Mesenchymal stem cell (in vitro differentiated cells and primary cell): Measurements from ENCODE around the gene P4HA2.

Source experiments
- DNase-seq: peaks from one replicate; pipeline ENCODE4 v3.0.0-alpha.2; 2013
- H2AFZ ChIP-seq: one replicate; pipeline ENCODE4 v1.6.1; 2013; ENCODE audit warnings: low read depth, mild to moderate bottlenecking, control low read depth, inconsistent platforms, low read length, moderate library complexity
- H2AK5ac ChIP-seq: 2 replicates; pipeline ENCODE4 v1.6.1; 2013; ENCODE audit warnings: low read length, moderate library complexity, mild to moderate bottlenecking, inconsistent platforms; ENCODE audit not compliant: severe bottlenecking
- H2BK120ac ChIP-seq: one replicate; pipeline ENCODE4 v1.6.1; 2013; ENCODE audit warnings: low read depth, mild to moderate bottlenecking, inconsistent platforms, low read length, moderate library complexity
- H2BK12ac ChIP-seq, 2 experiments: one replicate each; pipeline ENCODE4 v1.6.1; 2013; ENCODE audit warnings: inconsistent platforms in 2 of 2, low read length in 2 of 2, mild to moderate bottlenecking in 2 of 2, moderate library complexity in 2 of 2, control low read depth in 1 of 2
- H2BK15ac ChIP-seq: one replicate; pipeline ENCODE4 v1.6.1; 2013; ENCODE audit warnings: mild to moderate bottlenecking, low read depth, inconsistent platforms; ENCODE audit not compliant: poor library complexity, severe bottlenecking
- H2BK5ac ChIP-seq: 2 replicates; pipeline ENCODE4 v1.6.1; 2013; ENCODE audit warnings: low read depth, mild to moderate bottlenecking, low read length, control low read depth, inconsistent platforms; ENCODE audit not compliant: poor library complexity, severe bottlenecking
- H3K14ac ChIP-seq, 2 experiments: one replicate each; pipeline ENCODE4 v1.6.1; 2013; ENCODE audit warnings: inconsistent platforms in 2 of 2, low read length in 2 of 2, control low read depth in 1 of 2, mild to moderate bottlenecking in 1 of 2, moderate library complexity in 1 of 2
- H3K18ac ChIP-seq, 2 experiments: one replicate each; pipeline ENCODE4 v1.6.1; 2013; ENCODE audit warnings: inconsistent platforms in 2 of 2, low read length in 2 of 2, control low read depth in 1 of 2, low read depth in 1 of 2, mild to moderate bottlenecking in 1 of 2
- H3K23ac ChIP-seq, 2 experiments: one replicate each; pipeline ENCODE4 v1.6.1; 2013; ENCODE audit warnings: inconsistent platforms in 2 of 2, low read length in 2 of 2, mild to moderate bottlenecking in 2 of 2, moderate library complexity in 2 of 2, control low read depth in 1 of 2
- H3K27ac ChIP-seq: 2 replicates; pipeline ENCODE4 v1.5.1; 2013; ENCODE audit warnings: mild to moderate bottlenecking, moderate library complexity, low read length, control low read depth, inconsistent platforms; ENCODE audit not compliant: poor library complexity, severe bottlenecking
- H3K27me3 ChIP-seq, 2 experiments: 2 replicates each; pipeline versions ENCODE4 v1.6.1 to v1.7.0; 2013; ENCODE audit warnings: low read length in 2 of 2, mild to moderate bottlenecking in 2 of 2, moderate library complexity in 2 of 2, control low read depth in 1 of 2, inconsistent platforms in 1 of 2; ENCODE audit not compliant: control insufficient read depth in 1 of 2, insufficient read depth in 1 of 2
- H3K36me3 ChIP-seq, 2 experiments: 2 replicates each; pipeline versions ENCODE4 v1.6.1 to v1.7.0; 2013; ENCODE audit warnings: low read length in 2 of 2, control low read depth in 1 of 2, inconsistent platforms in 1 of 2, low read depth in 1 of 2, mild to moderate bottlenecking in 1 of 2; ENCODE audit not compliant: insufficient read depth in 2 of 2, control insufficient read depth in 1 of 2
- H3K4ac ChIP-seq, 2 experiments: one replicate each; pipeline ENCODE4 v1.6.1; 2013; ENCODE audit warnings: inconsistent platforms in 2 of 2, low read length in 2 of 2, mild to moderate bottlenecking in 2 of 2, moderate library complexity in 2 of 2, control low read depth in 1 of 2, low read depth in 1 of 2
- H3K4me1 ChIP-seq: 2 replicates; pipeline ENCODE4 v1.6.1; 2013; ENCODE audit warnings: low read depth, low read length, control low read depth; ENCODE audit not compliant: control insufficient read depth, insufficient read depth
- H3K4me2 ChIP-seq: 2 replicates; pipeline ENCODE4 v1.6.1; 2013; ENCODE audit warnings: low read length, mild to moderate bottlenecking, inconsistent platforms; ENCODE audit not compliant: poor library complexity, severe bottlenecking
- H3K4me3 ChIP-seq, 2 experiments: 2 replicates each; pipeline versions ENCODE4 v1.5.1 to v1.7.0; 2013; ENCODE audit warnings: low read length in 2 of 2, mild to moderate bottlenecking in 2 of 2, control low read depth in 1 of 2, low read depth in 1 of 2; ENCODE audit not compliant: insufficient read depth in 1 of 2
- H3K79me1 ChIP-seq: replicated peaks from 2 replicates; pipeline ENCODE4 v1.6.1; 2013; ENCODE audit warnings: mild to moderate bottlenecking, control low read depth, low read length, inconsistent platforms; ENCODE audit not compliant: poor library complexity, severe bottlenecking
- H3K9ac ChIP-seq: 2 replicates; pipeline ENCODE4 v1.7.0; 2013; ENCODE audit warnings: mild to moderate bottlenecking, low read length, moderate library complexity
- H3K9me3 ChIP-seq: 2 replicates; pipeline ENCODE4 v1.7.0; 2013; ENCODE audit warnings: mild to moderate bottlenecking, low read length; ENCODE audit not compliant: control insufficient read depth
- H4K8ac ChIP-seq: one replicate; pipeline ENCODE4 v1.6.1; 2013; ENCODE audit warnings: inconsistent platforms, mild to moderate bottlenecking, low read length, moderate library complexity
- H4K91ac ChIP-seq: one replicate; pipeline ENCODE4 v1.6.1; 2013; ENCODE audit warnings: mild to moderate bottlenecking, low read length, inconsistent platforms
- WGBS: methylation state at CpG from one replicate; pipeline ENCODE4 v1.1.7; 2013; ENCODE audit warnings: mixed read lengths; 5-methylcytosine and 5-hydroxymethylcytosine counted together

P4HA2 gene

DNA sequence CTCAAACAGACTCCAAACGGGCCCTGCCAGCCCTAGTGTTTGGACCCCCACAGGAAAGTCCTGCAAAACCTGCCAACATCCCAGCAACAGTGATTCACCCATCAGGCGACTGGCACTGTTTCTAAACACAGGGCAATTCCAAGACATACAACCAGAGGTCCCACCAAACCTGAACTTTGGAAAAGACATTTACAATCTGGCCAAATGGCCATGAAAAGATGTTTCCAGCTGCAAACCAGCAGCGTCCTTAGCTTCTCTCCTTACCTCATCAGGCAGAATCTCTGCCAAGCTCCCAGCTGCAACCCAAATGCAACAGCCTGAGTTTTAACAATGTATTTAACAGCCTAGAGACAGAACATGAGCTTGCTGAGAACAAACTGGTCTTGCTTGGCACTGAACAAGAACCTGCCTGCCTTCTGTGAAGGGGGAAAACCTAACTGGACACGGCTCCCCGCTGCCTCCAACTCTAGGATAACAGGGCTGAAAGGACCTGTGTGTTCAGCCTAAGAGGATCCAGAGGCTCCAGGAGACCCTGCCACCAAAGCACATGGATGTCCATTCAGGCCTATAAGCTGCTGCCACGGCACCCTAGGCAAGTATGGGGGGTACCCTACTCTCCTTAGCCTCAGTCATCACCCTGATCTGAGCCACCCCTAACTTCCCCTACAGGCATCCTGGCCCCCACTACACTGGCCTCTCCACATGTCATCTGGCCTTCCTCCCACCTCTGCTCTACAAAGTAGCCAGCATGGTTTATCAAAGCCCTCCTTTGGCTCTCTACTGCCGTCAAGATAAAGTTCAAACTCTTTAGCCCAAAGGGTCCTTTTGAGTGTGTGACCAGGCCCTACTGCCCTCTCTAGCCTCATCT lies 5.6 kb downstream of the P4HA2 start:
- WGBS: 95% methylated on average over 7 of the region's 7 CpGs
- no peak overlapping the region for H2BK5ac ChIP-seq
- no peak overlapping the region for H2BK12ac ChIP-seq
- no peak overlapping the region for H2BK15ac ChIP-seq
- H3K27me3 ChIP-seq: no peaks in the 10 kb centered on the region
- no peak overlapping the region for H3K27ac ChIP-seq
- peak overlapping the region in 1 of 2 experiments; percentile 21 for H3K4me3 ChIP-seq
- H3K4ac ChIP-seq: peak overlapping the region; percentile 2 to 43
- no peak overlapping the region for H3K14ac ChIP-seq
- no peak overlapping the region for H2AFZ ChIP-seq
- H4K91ac ChIP-seq: peak overlapping the region; percentile 7
- peaks cover 17 to 22% of the 10 kb centered on the region in 2 experiments for H3K36me3 ChIP-seq
- H3K4me1 ChIP-seq: peaks cover 19% of the 10 kb centered on the region
- H3K4me2 ChIP-seq: no peak overlapping the region
- no peak overlapping the region for H2BK120ac ChIP-seq
- H2AK5ac ChIP-seq: peak overlapping the region; percentile 33
- no peak overlapping the region for H4K8ac ChIP-seq
- H3K23ac ChIP-seq: peak overlapping the region in 1 of 2 experiments; percentile 54
- H3K18ac ChIP-seq: peak overlapping the region in 1 of 2 experiments; percentile 43
- H3K9ac ChIP-seq: peak overlapping the region; percentile 44
- H3K79me1 ChIP-seq: peaks cover 68% of the 10 kb centered on the region
- H3K9me3 ChIP-seq: no peaks in the 10 kb centered on the region
- no peak for DNase-seq

DNA sequence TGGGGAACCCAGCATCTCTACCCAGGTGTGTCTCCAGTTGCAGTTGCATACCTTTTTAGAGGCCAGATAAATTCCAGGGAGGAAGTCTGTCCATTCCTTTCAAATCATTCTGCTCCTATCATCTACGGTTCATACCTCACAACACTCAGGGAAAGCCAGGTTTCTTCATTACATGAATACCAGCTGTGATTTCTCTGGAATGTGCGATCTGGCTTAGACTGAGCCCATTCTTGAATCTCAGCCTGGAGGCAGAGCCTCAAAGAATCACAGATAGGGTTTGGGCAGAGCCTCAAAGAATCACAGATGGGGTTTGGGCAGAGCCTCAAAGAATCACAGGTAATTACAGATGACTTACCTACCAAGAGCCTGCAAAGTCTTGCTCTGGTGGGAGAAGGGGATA lies 7.2 kb downstream of the P4HA2 start:
- Histone ChIP-seq H2BK12ac (no peak overlapping the region), H3K23ac (no peak overlapping the region), H2AK5ac (no peak overlapping the region), H2AFZ (no peak overlapping the region), H3K4me2 (no peak overlapping the region), H3K27me3 (no peaks in the 10 kb centered on the region), H3K4ac (no peak overlapping the region), H3K4me1 (peaks cover 10% of the 10 kb centered on the region), H3K27ac (no peak overlapping the region), H3K4me3 (no peak overlapping the region), H3K14ac (no peak overlapping the region), H3K79me1 (peaks cover 60% of the 10 kb centered on the region), H2BK15ac (no peak overlapping the region), H4K91ac (no peak overlapping the region), H4K8ac (no peak overlapping the region), H2BK5ac (no peak overlapping the region), H3K9ac (no peak overlapping the region), H3K36me3 (peaks cover 24 to 26% of the 10 kb centered on the region in 2 experiments), H2BK120ac (no peak overlapping the region), H3K18ac (no peak overlapping the region), H3K9me3 (no peaks in the 10 kb centered on the region)
- no peak for DNase-seq
- 96% methylated on average over 2 of the region's 2 CpGs for WGBS

DNA sequence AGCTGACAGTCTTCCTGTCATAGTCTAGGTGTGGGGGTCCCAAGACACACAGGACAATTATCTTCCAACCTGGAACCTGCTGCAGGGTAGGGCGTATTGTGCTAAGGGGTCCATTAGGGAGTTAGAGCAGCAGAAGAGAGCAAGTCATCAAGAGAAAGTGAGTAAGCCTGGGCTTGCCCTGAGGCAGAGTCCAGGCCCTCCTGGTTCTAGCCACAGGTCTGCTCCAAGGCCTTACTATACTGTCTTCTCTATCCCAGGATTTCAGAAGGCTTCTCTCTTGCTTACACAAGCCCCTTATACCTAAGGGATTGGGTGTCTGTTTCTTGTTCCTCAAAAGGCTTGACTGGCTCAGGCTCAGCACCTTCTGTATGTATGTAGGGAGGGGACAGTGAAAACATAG lies 7.7 kb downstream of the P4HA2 start:
- peaks cover 24 to 27% of the 10 kb centered on the region in 2 experiments for H3K36me3 ChIP-seq
- peaks cover 8% of the 10 kb centered on the region for H3K4me1 ChIP-seq
- H3K27ac ChIP-seq: no peak overlapping the region
- H2AK5ac ChIP-seq: no peak overlapping the region
- H2BK12ac ChIP-seq: no peak overlapping the region
- H3K9me3 ChIP-seq: no peaks in the 10 kb centered on the region
- H3K79me1 ChIP-seq: peaks cover 58% of the 10 kb centered on the region
- H3K23ac ChIP-seq: no peak overlapping the region
- H4K8ac ChIP-seq: no peak overlapping the region
- H3K4me3 ChIP-seq: no peak overlapping the region
- WGBS: 100% methylated on average over 1 of the region's 1 CpG
- no peak overlapping the region for H3K14ac ChIP-seq
- no peak overlapping the region for H4K91ac ChIP-seq
- H2BK15ac ChIP-seq: no peak overlapping the region
- H2AFZ ChIP-seq: no peak overlapping the region
- H3K18ac ChIP-seq: no peak overlapping the region
- no peak overlapping the region for H2BK5ac ChIP-seq
- H3K4me2 ChIP-seq: no peak overlapping the region
- no peak overlapping the region for H3K9ac ChIP-seq
- no peak overlapping the region for H2BK120ac ChIP-seq
- H3K4ac ChIP-seq: no peak overlapping the region
- no peaks in the 10 kb centered on the region for H3K27me3 ChIP-seq
- DNase-seq: no peak

DNA sequence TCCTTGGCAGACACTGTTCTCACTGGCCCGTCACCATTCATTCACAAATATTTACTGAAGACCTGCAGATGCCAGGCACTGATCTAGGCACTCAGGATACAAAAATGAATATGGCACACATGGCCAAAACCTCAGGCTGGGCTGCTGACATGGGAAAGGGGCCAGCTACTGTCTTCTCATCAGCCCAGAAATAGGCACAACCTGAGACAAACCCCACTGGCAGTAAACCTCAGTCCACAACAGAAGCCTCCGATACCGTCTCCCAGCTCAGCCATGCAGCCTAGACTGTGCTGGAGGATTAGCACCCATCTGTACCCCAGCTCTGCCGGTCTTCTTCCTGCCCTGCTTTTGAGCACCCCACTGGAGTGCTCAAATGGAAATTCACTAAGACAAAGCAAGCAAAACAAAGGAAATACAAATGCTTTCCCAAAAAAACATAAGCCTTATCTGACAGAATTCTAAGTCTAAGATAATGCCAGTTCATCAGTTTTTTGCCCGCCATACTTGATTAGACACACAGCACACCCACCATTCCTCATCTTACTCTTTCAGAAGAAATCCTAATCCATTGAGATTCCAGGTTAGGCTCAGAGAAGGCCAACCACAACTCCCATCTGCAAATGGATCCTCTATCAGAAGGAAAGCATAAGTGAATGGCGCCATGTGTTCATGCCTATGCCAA lies 8.2 kb downstream of the P4HA2 start:
- Histone ChIP-seq H3K36me3 (peaks cover 24 to 32% of the 10 kb centered on the region in 2 experiments), H3K4me2 (no peak overlapping the region), H2AFZ (no peak overlapping the region), H2BK15ac (no peak overlapping the region), H2BK5ac (no peak overlapping the region), H2BK120ac (no peak overlapping the region), H3K4ac (no peak overlapping the region), H3K27ac (no peak overlapping the region), H3K23ac (no peak overlapping the region), H3K18ac (no peak overlapping the region), H3K4me3 (no peak overlapping the region), H3K9me3 (no peaks in the 10 kb centered on the region), H3K4me1 (peaks cover 11% of the 10 kb centered on the region), H4K8ac (no peak overlapping the region), H2AK5ac (no peak overlapping the region), H3K9ac (no peak overlapping the region), H3K27me3 (no peaks in the 10 kb centered on the region), H3K14ac (no peak overlapping the region), H4K91ac (no peak overlapping the region), H2BK12ac (no peak overlapping the region), H3K79me1 (peaks cover 58% of the 10 kb centered on the region)
- DNase-seq: no peak
- WGBS: 97% methylated on average over 6 of the region's 6 CpGs
